Neural progenitor cell (in vitro differentiated cells): ENCODE results near the gene ZNF683.

Experiments
- CTCF ChIP-seq: fragments of 200-600 bp; sonication (generic); IDR thresholded peaks from 2 replicates; pipeline ENCODE4 v1.5.1; 2017; ENCODE audit warnings: antibody characterized with exemption, mild to moderate bottlenecking
- EZH2 ChIP-seq: fragments of 200-600 bp; sonication (generic); IDR thresholded peaks from 2 replicates; pipeline ENCODE4 v1.6.1; 2017; ENCODE audit warnings: antibody characterized with exemption, mild to moderate bottlenecking, moderate library complexity
- EZH2phosphoT487 ChIP-seq: fragments of 200-600 bp; sonication (generic); IDR thresholded peaks from 2 replicates; pipeline ENCODE4 v1.6.1; 2017; ENCODE audit warnings: antibody characterized with exemption

- no peak for TF ChIP-seq EZH2phosphoT487
- TF ChIP-seq EZH2, result no peak
- TF ChIP-seq CTCF, result no peak
These were observed 51.7 kb downstream of the ZNF683 start for GRCh38 chr1:26320896-26321295.
